ENCODE data around the gene SDF4.

Gene SDF4

DNA sequence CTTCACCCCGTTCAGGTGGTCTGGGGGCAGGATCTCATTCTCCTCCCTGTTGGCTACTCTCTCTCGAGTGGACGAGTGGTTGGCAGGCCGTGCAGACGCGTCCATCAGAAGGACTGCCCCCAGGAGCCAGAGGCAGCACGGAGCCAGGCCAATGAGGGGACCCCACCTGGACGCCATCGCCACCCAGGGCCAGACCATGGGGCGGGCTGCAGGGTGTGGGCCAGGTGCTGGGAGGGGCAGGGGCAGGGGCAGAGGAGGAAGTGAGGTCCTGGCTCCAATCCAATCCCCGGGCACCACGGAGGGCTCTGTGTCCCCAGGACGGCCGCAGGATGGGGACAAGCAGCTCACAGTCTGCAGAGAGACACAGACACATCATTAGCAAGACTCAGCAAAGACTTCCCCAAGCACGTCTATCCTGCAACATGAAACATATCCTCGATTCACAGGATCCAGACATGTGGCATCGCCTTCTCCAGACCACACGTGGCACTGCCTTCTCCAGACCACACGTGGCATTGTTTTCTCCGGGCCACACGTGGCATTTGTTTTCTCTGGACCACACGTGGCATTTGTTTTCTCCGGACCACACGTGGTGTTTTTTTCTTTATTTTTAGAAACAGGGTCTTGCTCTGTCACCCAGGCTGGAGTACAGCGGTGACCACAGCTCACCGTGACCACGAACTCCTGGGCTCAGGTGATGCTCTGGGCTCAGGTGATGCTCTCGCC lies 3.0 kb downstream of the SDF4 start:
- Histone ChIP-seq H3K4me3 (ENCODE audit: insufficient read depth, low read depth, low read length) (no peak overlapping the region), H3K27me3 (ENCODE audit: control insufficient read depth, insufficient read depth, low read length, poor library complexity, severe bottlenecking) (no peaks in the 10 kb centered on the region), H3K36me3 (ENCODE audit: control insufficient read depth, insufficient read depth, low read length) (no peaks in the 10 kb centered on the region), H3K4me1 (ENCODE audit: control insufficient read depth, insufficient read depth, low read length) (peaks cover 8% of the 10 kb centered on the region), H3K9me3 (ENCODE audit: control insufficient read depth, low read length) (no peaks in the 10 kb centered on the region), H3K27ac (ENCODE audit: insufficient read depth, low read depth, low read length, poor library complexity, severe bottlenecking) (no peak overlapping the region)
- WGBS, 2 experiments = 95 to 96% methylated on average over 28 of the region's 28 CpGs

DNA sequence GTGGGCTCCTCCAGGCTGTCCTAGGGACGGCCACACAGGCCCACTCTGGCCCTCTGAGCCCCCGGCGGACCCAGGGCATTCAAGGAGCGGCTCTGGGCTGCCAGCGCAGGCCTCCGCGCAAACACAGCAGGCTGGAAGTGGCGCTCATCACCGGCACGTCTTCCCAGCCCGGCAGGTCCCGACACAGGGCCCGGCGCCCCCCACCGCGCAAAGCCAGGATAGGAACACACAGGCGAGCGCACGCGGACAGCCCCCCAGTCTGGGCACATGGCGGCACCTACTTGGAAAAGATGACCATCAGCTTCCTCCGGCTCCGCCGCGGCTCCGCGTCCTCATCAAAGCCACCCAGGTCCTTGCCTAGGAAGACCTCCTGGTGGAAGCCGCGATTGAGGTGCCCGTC lies 3.6 kb downstream of the SDF4 start:
- Histone ChIP-seq H3K27ac (ENCODE audit: insufficient read depth, low read depth, low read length, poor library complexity, severe bottlenecking) (no peak overlapping the region), H3K4me1 (ENCODE audit: control insufficient read depth, insufficient read depth, low read length) (peaks cover 5% of the 10 kb centered on the region), H3K36me3 (ENCODE audit: control insufficient read depth, insufficient read depth, low read length) (peaks cover 2% of the 10 kb centered on the region), H3K27me3 (ENCODE audit: control insufficient read depth, insufficient read depth, low read length, poor library complexity, severe bottlenecking) (no peaks in the 10 kb centered on the region), H3K9me3 (ENCODE audit: control insufficient read depth, low read length) (no peaks in the 10 kb centered on the region), H3K4me3 (ENCODE audit: insufficient read depth, low read depth, low read length) (no peak overlapping the region)
- WGBS, 2 experiments = 96% methylated on average over 30 of the region's 30 CpGs

DNA sequence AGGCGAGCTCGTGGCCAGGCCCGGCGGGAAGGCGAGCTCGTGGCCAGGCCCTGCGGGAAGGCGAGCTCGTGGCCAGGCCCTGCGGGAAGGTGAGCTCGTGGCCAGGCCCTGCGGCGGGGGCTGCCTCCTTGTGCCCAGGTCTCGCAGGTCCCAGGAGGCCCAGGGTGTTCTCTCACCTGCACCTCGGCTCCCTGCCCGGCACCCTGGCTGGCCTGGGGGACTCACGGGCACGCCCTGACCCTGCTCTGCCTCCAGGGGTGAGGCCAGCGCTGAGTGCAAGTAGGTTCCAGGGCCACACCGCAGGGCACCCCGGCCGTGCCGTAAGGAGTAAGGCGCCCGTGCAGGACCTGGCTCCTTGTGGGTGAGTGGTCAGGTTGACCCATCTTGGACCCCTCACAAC lies 4.4 kb downstream of the SDF4 start:
- Histone ChIP-seq H3K4me1 (ENCODE audit: control insufficient read depth, insufficient read depth, low read length) (no peaks in the 10 kb centered on the region), H3K36me3 (ENCODE audit: control insufficient read depth, insufficient read depth, low read length) (peaks cover 6% of the 10 kb centered on the region), H3K9me3 (ENCODE audit: control insufficient read depth, low read length) (no peaks in the 10 kb centered on the region), H3K4me3 (ENCODE audit: insufficient read depth, low read depth, low read length) (no peak overlapping the region), H3K27me3 (ENCODE audit: control insufficient read depth, insufficient read depth, low read length, poor library complexity, severe bottlenecking) (no peaks in the 10 kb centered on the region), H3K27ac (ENCODE audit: insufficient read depth, low read depth, low read length, poor library complexity, severe bottlenecking) (no peak overlapping the region)
- 95 to 96% methylated on average over 25 of the region's 25 CpGs for WGBS, 2 experiments

DNA sequence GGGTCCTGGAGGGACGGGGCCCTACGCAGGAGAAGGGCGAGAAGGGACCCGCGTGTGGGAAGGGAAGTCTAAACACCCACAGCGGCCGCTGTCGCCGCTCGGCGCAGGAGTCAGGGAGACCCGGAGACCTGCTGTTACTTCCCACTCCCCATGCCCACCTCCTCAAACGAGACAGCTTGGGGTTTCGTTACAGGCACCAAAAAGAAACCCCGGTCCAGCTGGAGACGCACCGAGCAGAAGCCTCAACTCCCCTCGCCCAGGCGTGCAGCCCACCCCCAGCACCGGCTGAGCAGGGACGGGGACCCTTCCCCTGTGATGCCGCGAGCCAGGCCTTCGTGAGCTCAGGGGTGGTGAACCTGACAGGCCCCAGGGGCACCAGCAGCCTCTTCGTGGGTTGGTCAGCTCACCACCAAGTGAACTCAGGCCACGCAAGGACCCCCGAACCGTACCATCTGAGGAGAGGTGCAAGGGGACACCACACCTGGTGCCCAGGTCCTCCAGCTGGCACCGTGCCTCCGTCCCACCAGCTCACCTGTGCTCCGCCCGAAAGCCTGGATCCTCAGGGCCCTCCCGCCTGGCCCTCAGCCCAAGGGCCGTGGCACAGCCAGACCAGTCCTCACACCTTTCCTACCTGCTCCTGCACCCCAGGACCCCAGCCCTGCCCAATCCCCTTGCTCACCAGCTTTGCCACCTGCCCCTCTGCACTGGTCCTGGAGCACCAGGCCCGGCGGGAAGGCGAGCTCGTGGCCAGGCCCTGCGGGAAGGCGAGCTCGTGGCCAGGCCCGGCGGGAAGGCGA lies 5.0 kb downstream of the SDF4 start:
- WGBS, 2 experiments = 95 to 97% methylated on average over 44 of the region's 44 CpGs
- Histone ChIP-seq H3K4me1 (ENCODE audit: control insufficient read depth, insufficient read depth, low read length) (no peaks in the 10 kb centered on the region), H3K36me3 (ENCODE audit: control insufficient read depth, insufficient read depth, low read length) (peaks cover 6% of the 10 kb centered on the region), H3K9me3 (ENCODE audit: control insufficient read depth, low read length) (no peaks in the 10 kb centered on the region), H3K27ac (ENCODE audit: insufficient read depth, low read depth, low read length, poor library complexity, severe bottlenecking) (no peak overlapping the region), H3K27me3 (ENCODE audit: control insufficient read depth, insufficient read depth, low read length, poor library complexity, severe bottlenecking) (no peaks in the 10 kb centered on the region), H3K4me3 (ENCODE audit: insufficient read depth, low read depth, low read length) (no peak overlapping the region)

DNA sequence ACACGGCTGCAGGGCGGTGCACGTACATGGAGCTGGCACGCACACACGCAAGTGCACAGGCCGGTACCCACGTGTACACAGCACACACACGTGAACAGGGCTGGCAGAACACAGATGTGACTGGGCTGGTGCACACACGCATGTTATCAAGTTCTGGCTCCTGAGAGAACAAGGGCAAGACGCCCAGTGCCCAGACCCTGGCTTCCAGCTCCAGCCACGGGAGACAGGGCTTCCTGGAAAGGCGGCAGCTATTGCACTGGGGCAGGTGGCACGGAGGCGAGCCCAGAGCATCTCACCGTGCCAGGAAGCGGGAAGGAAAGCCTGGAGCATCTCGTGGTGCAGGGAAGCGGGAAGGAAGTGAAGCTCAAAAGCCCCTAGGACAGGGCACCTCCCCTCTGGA lies 5.9 kb downstream of the SDF4 start:
- no peaks in the 10 kb centered on the region for H3K9me3 ChIP-seq (ENCODE audit: control insufficient read depth, low read length)
- no peak overlapping the region for H3K27ac ChIP-seq (ENCODE audit: insufficient read depth, low read depth, low read length, poor library complexity, severe bottlenecking)
- H3K4me1 ChIP-seq (ENCODE audit: control insufficient read depth, insufficient read depth, low read length) = no peaks in the 10 kb centered on the region
- peaks cover 8% of the 10 kb centered on the region for H3K36me3 ChIP-seq (ENCODE audit: control insufficient read depth, insufficient read depth, low read length)
- H3K27me3 ChIP-seq (ENCODE audit: control insufficient read depth, insufficient read depth, low read length, poor library complexity, severe bottlenecking) = no peaks in the 10 kb centered on the region
- no peak overlapping the region for H3K4me3 ChIP-seq (ENCODE audit: insufficient read depth, low read depth, low read length)
- 95% methylated on average over 18 of the region's 18 CpGs for WGBS, 2 experiments

DNA sequence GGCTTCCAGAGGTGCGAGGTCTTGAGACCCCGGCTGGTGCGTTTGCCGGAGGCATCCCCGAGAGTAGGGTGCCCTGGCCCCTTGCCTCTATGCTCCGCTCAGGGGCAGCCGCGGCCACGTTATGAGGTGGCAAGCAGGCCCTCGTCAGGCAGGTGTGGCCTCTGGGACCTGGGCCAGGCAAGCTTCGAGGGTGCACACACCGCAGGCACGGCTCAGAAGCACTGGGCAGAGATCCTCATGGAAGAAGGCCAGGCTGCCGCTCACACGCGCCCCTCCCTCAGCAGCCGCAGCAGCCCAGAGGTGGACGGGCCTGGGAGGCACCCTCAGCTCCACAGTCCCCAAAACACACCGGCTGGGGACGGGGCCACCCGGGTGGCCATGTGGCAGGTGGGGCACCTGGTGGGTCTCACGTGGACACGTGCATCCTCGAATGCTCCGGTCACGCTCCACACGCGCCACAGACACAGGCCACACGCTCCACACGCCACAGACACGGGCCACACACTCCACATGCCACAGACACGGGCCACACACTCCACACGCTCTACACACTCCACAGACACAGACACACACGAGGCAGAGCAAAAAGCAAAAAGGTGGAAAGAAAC lies 6.5 kb downstream of the SDF4 start:
- no peak overlapping the region for H3K4me3 ChIP-seq (ENCODE audit: insufficient read depth, low read depth, low read length)
- H3K27me3 ChIP-seq (ENCODE audit: control insufficient read depth, insufficient read depth, low read length, poor library complexity, severe bottlenecking) = no peaks in the 10 kb centered on the region
- H3K27ac ChIP-seq (ENCODE audit: insufficient read depth, low read depth, low read length, poor library complexity, severe bottlenecking) = no peak overlapping the region
- H3K9me3 ChIP-seq (ENCODE audit: control insufficient read depth, low read length) = no peaks in the 10 kb centered on the region
- H3K4me1 ChIP-seq (ENCODE audit: control insufficient read depth, insufficient read depth, low read length) = no peaks in the 10 kb centered on the region
- peaks cover 8% of the 10 kb centered on the region for H3K36me3 ChIP-seq (ENCODE audit: control insufficient read depth, insufficient read depth, low read length)
- WGBS, 2 experiments = 95 to 96% methylated on average over 34 of the region's 34 CpGs

DNA sequence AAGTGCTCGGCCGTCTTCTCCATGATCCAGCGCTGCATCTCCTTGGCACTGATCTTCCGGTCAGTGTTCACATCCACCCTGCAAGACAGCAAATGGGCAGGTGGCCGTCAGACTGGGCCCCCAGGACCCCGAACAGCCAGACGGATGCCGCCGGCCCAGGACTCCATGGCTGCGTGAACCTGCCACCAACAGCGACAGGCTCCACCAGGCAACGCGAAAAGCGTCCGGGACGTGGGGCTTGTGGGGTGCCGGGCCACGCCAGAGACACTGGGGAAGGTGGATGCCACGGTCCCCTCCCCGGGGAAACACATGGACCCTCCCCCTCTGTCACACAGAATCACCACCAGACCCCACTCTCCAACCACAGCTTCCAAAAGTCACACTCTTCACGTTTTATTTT lies 7.9 kb downstream of the SDF4 start:
- no peaks in the 10 kb centered on the region for H3K4me1 ChIP-seq (ENCODE audit: control insufficient read depth, insufficient read depth, low read length)
- no peak overlapping the region for H3K27ac ChIP-seq (ENCODE audit: insufficient read depth, low read depth, low read length, poor library complexity, severe bottlenecking)
- peaks cover 8% of the 10 kb centered on the region for H3K36me3 ChIP-seq (ENCODE audit: control insufficient read depth, insufficient read depth, low read length)
- WGBS, 2 experiments = 96 to 97% methylated on average over 21 of the region's 21 CpGs
- H3K9me3 ChIP-seq (ENCODE audit: control insufficient read depth, low read length) = no peaks in the 10 kb centered on the region
- H3K4me3 ChIP-seq (ENCODE audit: insufficient read depth, low read depth, low read length) = no peak overlapping the region
- no peaks in the 10 kb centered on the region for H3K27me3 ChIP-seq (ENCODE audit: control insufficient read depth, insufficient read depth, low read length, poor library complexity, severe bottlenecking)

DNA sequence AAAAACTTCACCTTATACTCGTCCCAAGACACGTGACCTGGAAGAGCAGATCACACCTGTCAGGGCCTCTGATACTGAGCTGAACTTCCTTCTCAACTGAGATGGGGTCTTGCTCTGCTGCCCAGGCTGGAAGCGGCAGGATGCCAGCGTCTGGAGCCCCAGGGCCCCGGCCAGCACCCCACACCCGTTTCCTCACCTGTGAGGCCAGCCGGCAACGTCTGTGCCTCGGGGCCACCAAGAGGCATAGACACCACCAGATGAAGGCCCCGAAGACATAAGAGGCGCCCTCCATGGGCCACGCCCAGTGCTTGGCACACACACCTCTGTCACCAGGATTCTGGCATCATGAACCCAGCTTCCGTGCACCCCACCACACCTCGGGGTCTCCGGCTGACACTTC lies 8.5 kb downstream of the SDF4 start:
- no peaks in the 10 kb centered on the region for H3K27me3 ChIP-seq (ENCODE audit: control insufficient read depth, insufficient read depth, low read length, poor library complexity, severe bottlenecking)
- H3K27ac ChIP-seq (ENCODE audit: insufficient read depth, low read depth, low read length, poor library complexity, severe bottlenecking) = no peak overlapping the region
- peaks cover 12% of the 10 kb centered on the region for H3K36me3 ChIP-seq (ENCODE audit: control insufficient read depth, insufficient read depth, low read length)
- no peaks in the 10 kb centered on the region for H3K9me3 ChIP-seq (ENCODE audit: control insufficient read depth, low read length)
- H3K4me1 ChIP-seq (ENCODE audit: control insufficient read depth, insufficient read depth, low read length) = no peaks in the 10 kb centered on the region
- 96 to 97% methylated on average over 15 of the region's 15 CpGs for whole genome bisulfite sequencing, 2 experiments
- H3K4me3 ChIP-seq (ENCODE audit: insufficient read depth, low read depth, low read length) = no peak overlapping the region

DNA sequence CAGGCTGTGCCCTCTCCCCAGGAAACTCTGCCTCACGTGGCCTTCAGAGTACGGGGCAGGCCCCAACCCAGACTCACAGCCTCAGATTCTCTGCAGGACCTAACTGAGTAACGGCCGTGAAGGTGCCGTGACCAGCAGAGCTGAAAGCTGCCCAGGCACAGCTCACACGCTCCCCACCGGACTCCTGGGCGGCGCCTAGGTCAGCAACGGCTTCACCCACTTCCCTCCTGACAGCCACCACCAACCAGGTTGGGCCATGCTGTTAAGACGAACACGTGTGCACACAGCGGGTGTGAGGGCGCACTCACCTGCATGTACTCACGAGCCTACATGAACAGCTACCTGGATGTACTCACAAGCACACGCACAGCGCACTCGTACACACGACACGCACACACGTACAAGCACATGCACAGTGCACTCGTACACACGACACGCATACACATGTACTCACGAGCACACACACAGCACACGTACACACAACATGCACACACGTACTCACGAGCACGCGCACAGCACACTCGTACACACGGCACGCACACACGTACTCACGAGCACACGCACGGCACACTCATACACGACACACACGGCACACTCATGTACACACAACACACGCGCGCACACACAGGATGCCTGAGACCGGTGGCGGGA lies 9.1 kb downstream of the SDF4 start:
- Histone ChIP-seq H3K27me3 (ENCODE audit: control insufficient read depth, insufficient read depth, low read length, poor library complexity, severe bottlenecking) (no peaks in the 10 kb centered on the region), H3K4me3 (ENCODE audit: insufficient read depth, low read depth, low read length) (no peak overlapping the region), H3K4me1 (ENCODE audit: control insufficient read depth, insufficient read depth, low read length) (no peaks in the 10 kb centered on the region), H3K27ac (ENCODE audit: insufficient read depth, low read depth, low read length, poor library complexity, severe bottlenecking) (no peak overlapping the region), H3K9me3 (ENCODE audit: control insufficient read depth, low read length) (no peaks in the 10 kb centered on the region), H3K36me3 (ENCODE audit: control insufficient read depth, insufficient read depth, low read length) (peaks cover 17% of the 10 kb centered on the region)
- WGBS, 2 experiments = 95 to 96% methylated on average over 44 of the region's 44 CpGs
